ENCODE data around the gene LRRC47. TPM values are rescaled to one million over a fixed set of nuclear protein-coding genes. Genes with fewer than 3 reads are reported as not detected.

The LRRC47 gene
- total RNA-seq, 1 experiment from 2014 or later = 65.1 TPM

DNA sequence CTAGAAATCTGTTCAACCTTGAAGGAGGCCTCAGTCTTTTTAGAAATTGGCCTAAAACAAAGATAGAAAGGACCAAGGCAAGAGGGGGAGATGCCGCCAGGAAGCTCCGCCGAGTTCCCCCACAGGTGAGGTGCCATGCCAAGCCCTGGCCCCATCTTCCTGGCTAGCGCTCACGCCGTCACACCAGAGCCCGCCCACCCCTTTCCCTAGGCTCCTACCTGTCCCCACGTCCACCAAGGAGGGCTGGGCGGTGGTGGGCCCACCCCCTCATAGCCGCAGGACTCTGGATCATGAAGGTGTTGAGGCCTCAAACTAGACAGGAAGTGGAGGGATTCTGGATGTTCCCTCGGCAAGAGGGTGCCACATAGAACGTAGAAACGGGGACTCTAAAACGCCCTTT lies 59.6 kb downstream of the LRRC47 start:
- Histone ChIP-seq H3K23me2 (ENCODE audit: insufficient read length, low read depth, low read length, poor library complexity, severe bottlenecking) (no peaks in the 10 kb centered on the region), H2AK5ac (ENCODE audit: insufficient read length, low read length) (no peak overlapping the region)
- no peak overlapping the region for H3K27ac Mint-ChIP-seq

More for the DNA sequence above, 59.6 kb downstream of the LRRC47 start:
- Histone ChIP-seq H3K9me3 (ENCODE audit: control insufficient read depth, low read depth, low read length) (no peaks in the 10 kb centered on the region), H3K56ac (ENCODE audit: insufficient read length, low read depth, low read length) (no peak overlapping the region), H3K23ac (ENCODE audit: insufficient read length, low read depth, low read length) (no peak overlapping the region), H2BK5ac (ENCODE audit: insufficient read length, low read length) (no peak overlapping the region), H3K79me2 (ENCODE audit: insufficient read depth, low read length) (no peaks in the 10 kb centered on the region), H3K27me3 (ENCODE audit: insufficient read depth, low read length) (no peaks in the 10 kb centered on the region), H4K20me1 (ENCODE audit: control insufficient read depth, insufficient read depth, insufficient read length) (peaks cover 2% of the 10 kb centered on the region), H3T11ph (ENCODE audit: low read length) (no peak overlapping the region), H3K9ac (ENCODE audit: extremely low read depth, insufficient read length, low read length) (no peak overlapping the region), H3K4me2 (ENCODE audit: insufficient read depth, insufficient read length, low read length) (no peak overlapping the region), H2BK120ac (ENCODE audit: low read depth, low read length, poor library complexity, severe bottlenecking) (no peak overlapping the region), H3K27ac (ENCODE audit: insufficient read length, low read depth, low read length) (no peak overlapping the region), H2BK20ac (ENCODE audit: low read depth, low read length, poor library complexity, severe bottlenecking) (no peak overlapping the region), H4K5ac (ENCODE audit: insufficient read length, low read depth, low read length) (no peak overlapping the region), H3K4me1 (ENCODE audit: insufficient read depth, low read length) (no peaks in the 10 kb centered on the region), H4K8ac (replicated peaks; ENCODE audit: insufficient read length, low read depth, low read length) (no peak overlapping the region), H3K14ac (ENCODE audit: insufficient read depth, low read length) (no peak overlapping the region), H3K79me1 (ENCODE audit: insufficient read depth, low read depth, low read length, poor library complexity, severe bottlenecking) (no peaks in the 10 kb centered on the region), H2BK12ac (ENCODE audit: insufficient read length, low read depth, low read length) (no peak overlapping the region), H3K4ac (ENCODE audit: low read depth, low read length) (no peak overlapping the region), H2BK15ac (ENCODE audit: low read depth, low read length) (no peak overlapping the region), H4K91ac (ENCODE audit: insufficient read length, low read depth, low read length) (no peak overlapping the region), H3K18ac (ENCODE audit: insufficient read length, low read depth, low read length) (no peak overlapping the region), H2AFZ (ENCODE audit: low read length) (no peak overlapping the region)
- H3K36me3 Mint-ChIP-seq (ENCODE audit: insufficient read depth in 1 of 3, low read depth in 3 of 3) = peaks cover 13 to 26% (median 17%) of the 10 kb centered on the region in 3 experiments; a peak in 6 of 7 replicates
- TF ChIP-seq, protein P1, sequence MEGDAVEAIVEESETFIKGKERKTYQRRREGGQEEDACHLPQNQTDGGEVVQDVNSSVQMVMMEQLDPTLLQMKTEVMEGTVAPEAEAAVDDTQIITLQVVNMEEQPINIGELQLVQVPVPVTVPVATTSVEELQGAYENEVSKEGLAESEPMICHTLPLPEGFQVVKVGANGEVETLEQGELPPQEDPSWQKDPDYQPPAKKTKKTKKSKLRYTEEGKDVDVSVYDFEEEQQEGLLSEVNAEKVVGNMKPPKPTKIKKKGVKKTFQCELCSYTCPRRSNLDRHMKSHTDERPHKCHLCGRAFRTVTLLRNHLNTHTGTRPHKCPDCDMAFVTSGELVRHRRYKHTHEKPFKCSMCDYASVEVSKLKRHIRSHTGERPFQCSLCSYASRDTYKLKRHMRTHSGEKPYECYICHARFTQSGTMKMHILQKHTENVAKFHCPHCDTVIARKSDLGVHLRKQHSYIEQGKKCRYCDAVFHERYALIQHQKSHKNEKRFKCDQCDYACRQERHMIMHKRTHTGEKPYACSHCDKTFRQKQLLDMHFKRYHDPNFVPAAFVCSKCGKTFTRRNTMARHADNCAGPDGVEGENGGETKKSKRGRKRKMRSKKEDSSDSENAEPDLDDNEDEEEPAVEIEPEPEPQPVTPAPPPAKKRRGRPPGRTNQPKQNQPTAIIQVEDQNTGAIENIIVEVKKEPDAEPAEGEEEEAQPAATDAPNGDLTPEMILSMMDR (conservative IDR thresholded peaks at IDR 0.05) = no peak
- no peaks in the 10 kb centered on the region for H3K9me3 Mint-ChIP-seq
- H3K4me1 Mint-ChIP-seq = peaks cover 0 to 13% of the 10 kb centered on the region in 2 experiments; a peak in 2 of 4 replicates
- no peaks in the 10 kb centered on the region for H3K27me3 Mint-ChIP-seq (ENCODE audit: low read depth)
- H3K4me3 Mint-ChIP-seq = no peak overlapping the region
- WGBS (ENCODE audit: extremely low coverage, insufficient read length, low lambda C conversion rate) = no CpG with 5 or more reads among the region's 14 CpGs
- no peak for DNase-seq
